ENCODE measurements around the gene MYL12B.

MYL12B gene

GRCh38 chr18:3261373-3262233 lies at the start of gene MYL12B (continued):
- TF ChIP-seq, protein P1, sequence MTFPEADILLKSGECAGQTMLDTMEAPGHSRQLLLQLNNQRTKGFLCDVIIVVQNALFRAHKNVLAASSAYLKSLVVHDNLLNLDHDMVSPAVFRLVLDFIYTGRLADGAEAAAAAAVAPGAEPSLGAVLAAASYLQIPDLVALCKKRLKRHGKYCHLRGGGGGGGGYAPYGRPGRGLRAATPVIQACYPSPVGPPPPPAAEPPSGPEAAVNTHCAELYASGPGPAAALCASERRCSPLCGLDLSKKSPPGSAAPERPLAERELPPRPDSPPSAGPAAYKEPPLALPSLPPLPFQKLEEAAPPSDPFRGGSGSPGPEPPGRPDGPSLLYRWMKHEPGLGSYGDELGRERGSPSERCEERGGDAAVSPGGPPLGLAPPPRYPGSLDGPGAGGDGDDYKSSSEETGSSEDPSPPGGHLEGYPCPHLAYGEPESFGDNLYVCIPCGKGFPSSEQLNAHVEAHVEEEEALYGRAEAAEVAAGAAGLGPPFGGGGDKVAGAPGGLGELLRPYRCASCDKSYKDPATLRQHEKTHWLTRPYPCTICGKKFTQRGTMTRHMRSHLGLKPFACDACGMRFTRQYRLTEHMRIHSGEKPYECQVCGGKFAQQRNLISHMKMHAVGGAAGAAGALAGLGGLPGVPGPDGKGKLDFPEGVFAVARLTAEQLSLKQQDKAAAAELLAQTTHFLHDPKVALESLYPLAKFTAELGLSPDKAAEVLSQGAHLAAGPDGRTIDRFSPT (tag by site-specific recombination; IDR thresholded peaks at IDR 0.05): peak; percentile 68; the same call in 1 of the 2 replicates
- TF ChIP-seq GLIS2 (tag by site-specific recombination; IDR thresholded peaks at IDR 0.05) (no peak), KLF9 (tag by site-specific recombination; IDR thresholded peaks at IDR 0.05; ENCODE audit: low read depth) (peak; percentile 81), KLF7 (tag by site-specific recombination; IDR thresholded peaks at IDR 0.05; ENCODE audit: borderline replicate concordance) (peak; percentile 96), ZSCAN30 (tag by site-specific recombination; IDR thresholded peaks at IDR 0.05) (peak; percentile 81), ZNF404 (tag by site-specific recombination; IDR thresholded peaks at IDR 0.05) (no peak), ZNF335 (tag by site-specific recombination; conservative IDR thresholded peaks at IDR 0.05) (peak; percentile 86), ZNF184 (tag by site-specific recombination; IDR thresholded peaks at IDR 0.05) (no peak), ZFP69B (tag by site-specific recombination; IDR thresholded peaks at IDR 0.05) (peak; percentile 49; the same call in 1 of the 2 replicates), ZXDB (tag by site-specific recombination; IDR thresholded peaks at IDR 0.05) (peak; percentile 89), ZNF394 (tag by site-specific recombination; IDR thresholded peaks at IDR 0.05; ENCODE audit: borderline replicate concordance) (0 out of 2 replicates have a peak, but pooled peaks have one; percentile 13), YY1 (tag by site-specific recombination; IDR thresholded peaks at IDR 0.05) (peak; percentile 15; the same call in 1 of the 2 replicates), GFI1B (tag by site-specific recombination; IDR thresholded peaks at IDR 0.05) (no peak), REPIN1 (tag by site-specific recombination; IDR thresholded peaks at IDR 0.05; ENCODE audit: low read depth) (no peak), OVOL3 (tag by site-specific recombination; IDR thresholded peaks at IDR 0.05) (no peak), ZNF175 (tag by site-specific recombination; IDR thresholded peaks at IDR 0.05) (no peak), IKZF3 (tag by site-specific recombination; IDR thresholded peaks at IDR 0.05) (peak; percentile 54; the same call in 1 of the 2 replicates), ZNF629 (tag by site-specific recombination; IDR thresholded peaks at IDR 0.05) (peak; percentile 52; the same call in 1 of the 2 replicates), ZNF580 (tag by site-specific recombination; IDR thresholded peaks at IDR 0.05) (peak; percentile 98), ZNF707 (tag by site-specific recombination; IDR thresholded peaks at IDR 0.05) (no peak), GLIS1 (tag by site-specific recombination; IDR thresholded peaks at IDR 0.05) (no peak), ZNF23 (tag by site-specific recombination; IDR thresholded peaks at IDR 0.05; ENCODE audit: borderline replicate concordance) (no peak), ZNF302 (tag by site-specific recombination; IDR thresholded peaks at IDR 0.05; ENCODE audit: low read depth) (no peak), ZNF280C (tag by site-specific recombination; IDR thresholded peaks at IDR 0.05) (no peak), WT1 (tag by site-specific recombination; IDR thresholded peaks at IDR 0.05) (no peak)
- TF ChIP-seq, protein P2, sequence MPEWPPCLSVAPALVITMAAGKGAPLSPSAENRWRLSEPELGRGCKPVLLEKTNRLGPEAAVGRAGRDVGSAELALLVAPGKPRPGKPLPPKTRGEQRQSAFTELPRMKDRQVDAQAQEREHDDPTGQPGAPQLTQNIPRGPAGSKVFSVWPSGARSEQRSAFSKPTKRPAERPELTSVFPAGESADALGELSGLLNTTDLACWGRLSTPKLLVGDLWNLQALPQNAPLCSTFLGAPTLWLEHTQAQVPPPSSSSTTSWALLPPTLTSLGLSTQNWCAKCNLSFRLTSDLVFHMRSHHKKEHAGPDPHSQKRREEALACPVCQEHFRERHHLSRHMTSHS (tag by site-specific recombination; IDR thresholded peaks at IDR 0.05): no peak; the same call in 1 of the 2 replicates
- TF ChIP-seq, protein P3, sequence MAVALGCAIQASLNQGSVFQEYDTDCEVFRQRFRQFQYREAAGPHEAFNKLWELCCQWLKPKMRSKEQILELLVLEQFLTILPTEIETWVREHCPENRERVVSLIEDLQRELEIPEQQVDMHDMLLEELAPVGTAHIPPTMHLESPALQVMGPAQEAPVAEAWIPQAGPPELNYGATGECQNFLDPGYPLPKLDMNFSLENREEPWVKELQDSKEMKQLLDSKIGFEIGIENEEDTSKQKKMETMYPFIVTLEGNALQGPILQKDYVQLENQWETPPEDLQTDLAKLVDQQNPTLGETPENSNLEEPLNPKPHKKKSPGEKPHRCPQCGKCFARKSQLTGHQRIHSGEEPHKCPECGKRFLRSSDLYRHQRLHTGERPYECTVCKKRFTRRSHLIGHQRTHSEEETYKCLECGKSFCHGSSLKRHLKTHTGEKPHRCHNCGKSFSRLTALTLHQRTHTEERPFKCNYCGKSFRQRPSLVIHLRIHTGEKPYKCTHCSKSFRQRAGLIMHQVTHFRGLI (tag by site-specific recombination; IDR thresholded peaks at IDR 0.05): peak; percentile 93
- TF ChIP-seq, protein P4, sequence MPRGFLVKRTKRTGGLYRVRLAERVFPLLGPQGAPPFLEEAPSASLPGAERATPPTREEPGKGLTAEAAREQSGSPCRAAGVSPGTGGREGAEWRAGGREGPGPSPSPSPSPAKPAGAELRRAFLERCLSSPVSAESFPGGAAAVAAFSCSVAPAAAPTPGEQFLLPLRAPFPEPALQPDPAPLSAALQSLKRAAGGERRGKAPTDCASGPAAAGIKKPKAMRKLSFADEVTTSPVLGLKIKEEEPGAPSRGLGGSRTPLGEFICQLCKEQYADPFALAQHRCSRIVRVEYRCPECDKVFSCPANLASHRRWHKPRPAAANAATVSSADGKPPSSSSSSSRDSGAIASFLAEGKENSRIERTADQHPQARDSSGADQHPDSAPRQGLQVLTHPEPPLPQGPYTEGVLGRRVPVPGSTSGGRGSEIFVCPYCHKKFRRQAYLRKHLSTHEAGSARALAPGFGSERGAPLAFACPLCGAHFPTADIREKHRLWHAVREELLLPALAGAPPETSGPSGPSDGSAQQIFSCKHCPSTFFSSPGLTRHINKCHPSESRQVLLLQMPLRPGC (tag by site-specific recombination; IDR thresholded peaks at IDR 0.05): peak; percentile 98
- TF ChIP-seq, protein P5, sequence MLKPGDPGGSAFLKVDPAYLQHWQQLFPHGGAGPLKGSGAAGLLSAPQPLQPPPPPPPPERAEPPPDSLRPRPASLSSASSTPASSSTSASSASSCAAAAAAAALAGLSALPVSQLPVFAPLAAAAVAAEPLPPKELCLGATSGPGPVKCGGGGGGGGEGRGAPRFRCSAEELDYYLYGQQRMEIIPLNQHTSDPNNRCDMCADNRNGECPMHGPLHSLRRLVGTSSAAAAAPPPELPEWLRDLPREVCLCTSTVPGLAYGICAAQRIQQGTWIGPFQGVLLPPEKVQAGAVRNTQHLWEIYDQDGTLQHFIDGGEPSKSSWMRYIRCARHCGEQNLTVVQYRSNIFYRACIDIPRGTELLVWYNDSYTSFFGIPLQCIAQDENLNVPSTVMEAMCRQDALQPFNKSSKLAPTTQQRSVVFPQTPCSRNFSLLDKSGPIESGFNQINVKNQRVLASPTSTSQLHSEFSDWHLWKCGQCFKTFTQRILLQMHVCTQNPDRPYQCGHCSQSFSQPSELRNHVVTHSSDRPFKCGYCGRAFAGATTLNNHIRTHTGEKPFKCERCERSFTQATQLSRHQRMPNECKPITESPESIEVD (tag by site-specific recombination; IDR thresholded peaks at IDR 0.05): no peak

All from HEK293 (cell line).